Inflammatory macrophage treated with lipopolysaccharide for 4 hours (primary cell): ENCODE results near the gene NFATC1.

Experiments
- DNase-seq: peaks from one replicate; pipeline ENCODE4 v3.0.0-alpha.2; 2020

The NFATC1 gene

DNA sequence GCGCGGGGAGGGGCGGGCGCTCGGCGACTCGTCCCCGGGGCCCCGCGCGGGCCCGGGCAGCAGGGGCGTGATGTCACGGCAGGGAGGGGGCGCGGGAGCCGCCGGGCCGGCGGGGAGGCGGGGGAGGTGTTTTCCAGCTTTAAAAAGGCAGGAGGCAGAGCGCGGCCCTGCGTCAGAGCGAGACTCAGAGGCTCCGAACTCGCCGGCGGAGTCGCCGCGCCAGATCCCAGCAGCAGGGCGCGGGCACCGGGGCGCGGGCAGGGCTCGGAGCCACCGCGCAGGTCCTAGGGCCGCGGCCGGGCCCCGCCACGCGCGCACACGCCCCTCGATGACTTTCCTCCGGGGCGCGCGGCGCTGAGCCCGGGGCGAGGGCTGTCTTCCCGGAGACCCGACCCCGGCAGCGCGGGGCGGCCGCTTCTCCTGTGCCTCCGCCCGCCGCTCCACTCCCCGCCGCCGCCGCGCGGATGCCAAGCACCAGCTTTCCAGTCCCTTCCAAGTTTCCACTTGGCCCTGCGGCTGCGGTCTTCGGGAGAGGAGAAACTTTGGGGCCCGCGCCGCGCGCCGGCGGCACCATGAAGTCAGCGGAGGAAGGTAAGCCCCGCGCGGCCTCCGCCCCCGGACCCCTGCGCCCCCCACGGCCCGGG lies at the start of gene NFATC1:
Gene NFATC1, plus strand, starts transcription at position 170 of the 644 bp plus-strand sequence. Its CDS starts 295 bp downstream, at position 465.
- peak; percentile 76 for DNase-seq

- DNase-seq, result no peak
Observed at GRCh38 chr18:79345981-79346380, 49.7 kb upstream of the NFATC1 start.

DNA sequence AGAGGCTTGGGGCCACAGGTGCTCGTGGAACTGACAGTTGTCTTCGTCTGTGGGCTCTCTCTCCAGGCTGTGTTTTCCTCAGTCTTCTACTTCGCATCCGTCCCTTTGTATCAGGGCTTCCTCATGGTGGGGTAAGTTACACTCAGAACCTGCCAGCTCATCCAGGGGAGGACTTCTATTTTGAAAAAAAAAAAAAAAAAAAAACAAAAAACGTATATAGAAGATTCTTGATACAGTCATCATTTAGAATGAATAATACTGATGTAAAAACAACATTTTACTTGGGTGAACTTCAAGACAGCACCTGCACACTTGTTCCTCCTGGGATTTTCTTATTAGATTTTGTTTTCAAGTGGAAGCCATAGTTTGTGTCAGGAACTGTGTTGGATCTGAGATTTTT lies 47.7 kb upstream of the NFATC1 start:
- DNase-seq, result no peak

GRCh38 chr18:79352432-79352831 lies 43.3 kb upstream of the NFATC1 start:
- DNase-seq, result no peak

DNA sequence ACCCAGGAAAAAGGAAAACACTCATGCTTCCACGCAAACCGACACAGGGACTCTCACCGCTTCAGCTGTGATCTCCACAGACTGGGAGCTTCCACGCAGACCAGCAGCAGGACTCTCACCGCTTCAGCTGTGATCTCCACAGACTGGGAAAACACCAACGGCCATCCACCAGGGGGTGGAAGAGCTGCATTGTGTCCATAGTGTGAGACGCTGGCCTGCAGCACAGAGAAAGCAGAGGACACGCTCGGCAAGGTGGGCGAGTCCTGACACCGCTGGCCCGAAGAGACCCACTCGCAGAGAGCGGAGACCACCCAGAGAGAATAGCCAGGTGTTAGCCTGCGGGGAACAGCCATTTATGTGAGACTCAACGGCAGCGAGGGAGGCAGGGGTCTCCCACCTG lies 42.5 kb upstream of the NFATC1 start:
- no peak for DNase-seq

DNA sequence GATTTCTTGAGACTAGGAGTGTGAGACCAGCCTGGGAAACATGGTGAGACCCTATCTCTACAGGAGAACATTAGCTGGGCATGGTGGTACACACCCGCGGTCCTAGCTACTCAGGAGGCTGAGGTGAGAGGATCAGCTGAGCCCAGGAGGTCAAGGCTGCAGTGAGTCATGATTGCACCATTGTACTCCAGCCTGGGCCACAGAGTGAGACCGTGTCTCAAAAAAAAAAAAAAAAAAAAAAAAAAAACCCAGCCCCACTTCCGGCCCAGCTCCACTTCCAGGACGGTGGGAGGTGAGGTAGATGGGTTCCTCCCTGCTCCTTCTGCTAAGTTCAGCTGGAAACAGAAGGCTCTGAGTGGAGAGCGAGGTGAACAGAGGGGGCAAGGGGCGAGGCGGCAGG lies 41.4 kb upstream of the NFATC1 start:
- DNase-seq, result no peak

DNA sequence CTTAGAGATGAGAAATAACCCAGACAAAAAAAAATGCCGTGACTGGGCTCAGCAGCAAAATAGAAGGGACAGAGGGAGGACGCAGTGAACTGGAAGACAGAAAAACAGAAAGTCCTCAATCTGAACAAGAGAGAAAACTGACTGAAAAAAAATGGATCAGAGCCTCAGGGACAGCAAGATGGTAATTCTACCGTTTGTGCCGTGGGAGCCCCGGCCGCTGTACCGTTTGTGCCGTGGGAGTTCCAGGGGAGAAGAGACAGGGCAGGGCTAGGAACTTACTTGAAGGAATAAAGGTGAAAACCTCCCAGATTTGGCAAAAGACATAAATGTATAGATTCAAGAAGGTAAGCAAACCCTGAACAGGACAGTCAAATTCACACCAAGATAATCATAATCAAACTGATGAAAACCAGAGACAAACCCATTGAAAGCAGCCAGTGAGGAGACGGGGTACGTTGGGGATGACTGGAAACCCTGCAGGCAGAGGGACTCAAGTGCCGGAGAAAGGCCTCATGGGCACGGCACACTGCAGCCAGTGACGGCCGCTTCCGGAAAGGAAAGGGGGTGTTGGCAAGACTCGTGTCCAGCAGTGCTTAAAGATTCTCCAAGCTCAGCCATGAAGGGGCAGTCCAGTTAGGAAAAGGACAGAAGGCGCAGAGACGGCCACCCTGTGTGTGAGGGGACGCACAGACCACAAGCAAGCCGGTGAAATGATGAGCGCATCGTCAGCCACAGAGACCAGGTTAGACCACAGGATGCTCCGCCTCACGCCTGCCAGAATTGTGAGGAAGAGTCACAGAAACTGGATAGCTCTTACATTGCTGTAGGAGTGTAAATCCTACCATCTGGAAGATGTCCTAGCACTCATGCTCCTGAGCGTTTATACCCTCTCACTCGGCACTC lies 40.0 kb upstream of the NFATC1 start:
- no peak for DNase-seq

- DNase-seq, result no peak
Observed at GRCh38 chr18:79356435-79356834, 39.3 kb upstream of the NFATC1 start.

- DNase-seq, result no peak
Observed at GRCh38 chr18:79360933-79361332, 34.8 kb upstream of the NFATC1 start.

DNA sequence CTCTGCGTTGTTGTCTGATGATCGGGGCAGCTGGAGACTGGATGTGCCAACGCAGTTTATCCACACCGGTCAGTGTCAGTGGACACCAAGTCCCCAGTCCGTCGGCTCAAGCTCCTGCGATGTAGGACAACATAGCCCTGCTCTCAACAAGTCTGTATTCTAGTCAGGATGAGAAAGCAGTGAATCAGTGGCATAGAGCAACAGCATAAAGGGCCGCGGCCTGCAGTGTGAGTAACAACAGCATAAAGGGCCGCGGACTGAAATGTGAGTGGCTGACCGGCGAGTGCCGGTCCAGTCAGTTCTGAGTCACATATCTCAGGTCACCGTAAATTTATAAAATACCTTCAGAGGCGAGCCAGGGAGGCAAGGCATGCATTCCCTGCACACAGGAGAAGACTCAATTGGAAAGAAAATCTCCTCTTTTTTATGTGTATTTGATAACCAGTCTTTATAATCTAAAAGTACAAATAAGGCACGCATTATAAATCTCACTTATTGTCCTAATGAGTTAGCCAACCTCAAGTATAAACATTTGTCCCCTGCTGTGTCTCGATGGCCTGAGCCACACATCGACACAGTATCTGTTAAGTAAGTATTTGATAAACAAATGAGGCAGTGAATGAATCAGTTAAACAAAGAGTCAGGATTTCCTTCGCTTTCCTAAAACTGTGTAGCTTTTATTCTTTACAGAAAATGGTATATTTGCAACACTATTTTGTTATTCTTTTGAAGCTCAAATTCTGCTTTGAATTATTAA lies 33.8 kb upstream of the NFATC1 start:
- DNase-seq, result no peak

GRCh38 chr18:79365701-79366100 lies 30.0 kb upstream of the NFATC1 start:
- DNase-seq, result no peak

GRCh38 chr18:79366177-79367094 lies 29.3 kb upstream of the NFATC1 start:
- no peak for DNase-seq

GRCh38 chr18:79367480-79367879 lies 28.2 kb upstream of the NFATC1 start:
- no peak for DNase-seq

DNA sequence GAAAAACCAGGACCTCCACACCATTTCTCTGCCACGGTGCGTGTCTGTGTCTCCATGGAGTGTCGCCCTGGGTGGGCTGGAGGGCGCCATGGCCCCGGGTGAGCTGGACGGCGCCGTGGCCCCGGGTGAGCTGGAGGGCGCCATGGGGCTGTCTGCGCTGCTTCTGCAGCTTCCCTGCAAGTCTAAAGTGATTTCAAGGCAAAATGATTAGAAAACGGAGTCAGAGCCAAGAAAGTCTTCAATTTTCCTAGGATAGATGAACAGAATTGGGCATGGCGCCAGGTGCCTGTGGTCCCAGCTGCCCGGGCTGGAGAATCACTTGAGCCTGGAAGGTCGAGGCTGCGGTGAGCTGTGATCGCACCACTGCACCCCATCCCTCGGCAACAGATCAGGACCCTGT lies 27.7 kb upstream of the NFATC1 start:
- no peak for DNase-seq

DNA sequence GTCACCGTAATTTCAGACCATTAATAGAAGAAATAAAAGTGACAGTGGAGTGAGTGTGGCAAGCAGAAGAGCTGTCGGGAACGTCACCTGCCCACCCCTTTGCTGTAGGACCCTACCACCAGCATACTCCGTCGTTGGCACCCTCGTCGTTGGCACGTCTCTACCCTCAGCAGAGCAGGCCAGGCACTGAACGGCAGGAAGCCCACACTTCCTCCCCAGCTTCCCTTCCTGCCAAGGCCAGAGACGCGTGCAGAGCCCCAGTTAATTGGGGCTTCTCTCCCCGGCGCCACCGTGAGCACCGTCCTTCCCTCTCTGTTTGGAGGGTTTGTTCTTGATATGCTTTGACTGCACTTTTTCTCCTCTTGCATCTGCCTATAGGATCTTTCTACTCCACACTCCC lies 27.0 kb upstream of the NFATC1 start:
- DNase-seq, result no peak

GRCh38 chr18:79371561-79372121 lies 24.1 kb upstream of the NFATC1 start:
- no peak for DNase-seq

DNA sequence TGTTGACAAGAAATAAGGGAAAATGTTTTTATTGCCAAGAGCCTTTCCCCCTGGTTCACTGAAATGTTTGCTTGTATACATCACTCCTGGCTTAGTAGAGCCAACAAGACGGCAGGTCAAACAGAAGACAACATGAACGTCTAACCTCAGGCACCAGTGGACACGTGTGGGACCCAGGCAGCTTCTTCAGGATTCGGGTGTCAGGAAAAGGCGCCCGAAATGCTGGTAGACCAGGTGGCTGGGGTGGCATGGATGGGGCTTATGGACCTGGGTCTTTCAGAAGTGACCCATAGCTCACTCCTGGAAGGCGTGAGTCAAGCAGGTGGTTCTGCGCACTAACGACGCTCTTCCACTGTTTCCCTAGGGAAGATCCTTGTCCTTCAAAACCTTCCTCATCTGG lies 23.3 kb upstream of the NFATC1 start:
- DNase-seq, result no peak

DNA sequence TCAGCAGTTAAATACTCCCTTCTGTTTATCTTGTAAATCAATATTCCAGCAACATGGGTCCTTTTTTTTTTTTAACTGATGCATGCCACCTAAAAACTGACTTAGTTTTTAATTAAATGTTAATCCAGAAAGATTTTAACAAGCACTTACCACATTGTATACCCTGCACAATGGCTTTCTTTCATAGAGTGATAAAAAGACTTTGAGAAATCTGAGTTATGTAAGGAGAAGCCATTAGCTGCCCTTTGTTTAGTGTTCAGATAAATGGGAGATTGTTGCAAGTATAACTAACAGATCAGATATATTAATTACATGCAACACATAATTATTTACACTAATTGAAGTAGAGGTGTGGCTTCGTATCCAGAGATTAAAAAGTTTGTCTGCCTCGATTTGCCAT lies 22.7 kb upstream of the NFATC1 start:
- no peak for DNase-seq

DNA sequence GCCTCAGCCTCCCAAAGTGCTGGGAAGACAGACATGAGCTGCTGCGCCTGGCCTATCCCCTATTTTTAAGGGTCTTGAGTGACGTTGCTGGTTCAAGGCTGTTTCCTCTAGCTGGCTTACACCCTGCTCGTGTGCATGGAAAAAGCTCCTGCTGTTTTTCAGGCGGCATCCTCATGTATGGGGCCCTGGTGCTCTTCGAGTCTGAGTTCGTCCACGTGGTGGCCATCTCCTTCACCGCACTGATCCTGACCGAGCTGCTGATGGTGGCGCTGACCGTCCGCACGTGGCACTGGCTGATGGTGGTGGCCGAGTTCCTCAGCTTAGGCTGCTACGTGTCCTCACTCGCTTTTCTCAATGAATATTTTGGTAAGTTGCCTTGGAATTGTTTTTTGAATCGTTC lies 22.0 kb upstream of the NFATC1 start:
- DNase-seq, result no peak

DNA sequence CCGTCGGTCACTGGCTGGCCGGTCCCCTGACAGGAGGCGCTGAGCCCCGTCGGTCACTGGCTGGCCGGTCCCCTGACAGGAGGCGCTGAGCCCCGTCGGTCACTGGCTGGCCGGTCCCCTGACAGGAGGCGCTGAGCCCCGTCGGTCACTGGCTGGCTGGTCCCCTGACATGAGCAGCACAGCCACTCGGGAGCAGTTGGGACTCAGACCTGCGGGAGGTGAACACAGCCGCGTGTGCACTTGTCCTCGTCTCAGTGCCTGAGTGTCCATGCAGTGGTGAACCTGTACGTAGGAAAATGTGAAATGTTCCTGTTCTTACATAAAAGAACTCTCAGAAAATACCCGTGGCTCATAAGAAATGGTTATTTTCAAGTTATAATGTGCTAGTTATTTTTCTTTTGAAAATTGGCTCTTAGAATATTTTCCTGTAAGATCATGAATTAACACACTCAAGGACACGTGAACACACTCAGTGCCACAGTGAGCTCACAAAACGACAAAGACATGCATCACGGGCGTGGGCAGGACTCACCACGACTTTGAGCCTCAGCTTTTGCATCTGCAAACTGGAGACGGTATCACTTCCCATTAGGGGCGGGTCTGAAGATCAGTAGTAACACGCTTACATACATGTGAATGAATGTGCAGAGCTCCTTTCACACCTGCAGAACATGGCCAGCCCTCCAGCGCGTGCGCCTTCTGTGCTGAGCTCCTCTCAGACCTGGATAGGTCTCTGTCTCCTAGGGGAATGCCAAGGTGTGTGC lies 21.1 kb upstream of the NFATC1 start:
- DNase-seq, result no peak

DNA sequence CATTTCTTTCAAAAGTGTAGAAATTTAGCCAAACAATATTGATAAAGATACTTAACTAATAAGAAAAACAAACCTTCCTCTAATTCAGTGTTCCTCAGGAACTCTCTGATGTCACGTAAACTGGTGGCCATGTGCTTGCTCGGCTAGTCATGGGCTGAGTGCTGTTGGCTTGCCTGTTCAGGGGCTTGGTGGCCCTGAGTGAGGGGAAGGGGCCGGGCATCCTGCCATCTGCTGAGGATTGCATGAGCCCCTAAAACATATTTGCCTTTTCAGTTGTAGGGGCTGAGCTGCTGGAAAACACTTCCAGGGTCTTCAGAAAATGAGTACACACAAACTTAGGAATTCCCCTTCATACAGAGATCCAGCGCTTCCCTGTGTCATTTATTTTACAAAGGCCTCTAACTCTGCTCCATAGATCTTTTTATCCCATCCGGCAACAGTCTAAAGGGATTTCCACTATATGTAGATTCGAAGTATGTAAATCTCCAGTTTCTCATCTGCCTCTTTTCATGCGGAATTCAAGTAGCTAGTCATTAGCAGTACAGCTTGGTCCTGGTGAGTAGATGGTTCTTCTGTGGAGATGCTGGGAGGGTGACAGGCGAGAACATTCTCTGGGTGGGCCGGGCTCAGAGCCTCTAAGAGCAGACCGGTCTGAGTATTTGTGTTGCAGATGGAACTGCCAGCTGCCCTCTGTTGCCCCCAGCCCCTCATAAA lies 20.1 kb upstream of the NFATC1 start:
- no peak for DNase-seq
